ENCODE results near the gene MANEAL. TPM values are rescaled to one million over a fixed set of nuclear protein-coding genes. Genes with fewer than 3 reads are reported as not detected.

Gene MANEAL
- total RNA-seq, 3 donors from 2014 or later, result 4.0 to 5.0 (median 4.7) TPM

Other genes starting within 250 kb of the MANEAL start
- 10 to 100 TPM; 29.3 to 35.0 (median 30.4) TPM for gene SNIP1, start 239.6 kb upstream of the MANEAL start, total RNA-seq
- gene DNALI1, start 236.9 kb upstream of the MANEAL start, total RNA-seq, result not detected
- gene GNL2, start 197.9 kb upstream of the MANEAL start, total RNA-seq, result 100 to 1,000 TPM; 131 to 144 (median 137) TPM
- gene RSPO1, start 159.0 kb upstream of the MANEAL start, total RNA-seq, result not detected
- gene CDCA8, start 101.3 kb upstream of the MANEAL start, total RNA-seq, result 10 to 100 TPM in 2 of 3 donors, 1 to 10 TPM in 1; 7.7 to 12.2 (median 10.0) TPM
- gene EPHA10, start 28.7 kb upstream of the MANEAL start, total RNA-seq, result under 1 TPM; 0.13 to 0.71 (median 0.27) TPM
- 10 to 100 TPM; 54.0 to 59.2 (median 56.3) TPM for gene C1orf122, start 13.9 kb downstream of the MANEAL start, total RNA-seq
- 100 to 1,000 TPM; 178 to 187 (median 178) TPM for gene YRDC, start 14.4 kb downstream of the MANEAL start, total RNA-seq
- 10 to 100 TPM; 36.4 to 50.1 (median 49.1) TPM for gene MTF1, start 65.7 kb downstream of the MANEAL start, total RNA-seq
- gene INPP5B, start 153.2 kb downstream of the MANEAL start, total RNA-seq, result 10 to 100 TPM; 12.6 to 17.0 (median 15.5) TPM
- gene SF3A3, start 196.2 kb downstream of the MANEAL start, total RNA-seq, result 100 to 1,000 TPM; 130 to 133 (median 130) TPM
- gene FHL3, start 211.7 kb downstream of the MANEAL start, total RNA-seq, result 10 to 100 TPM; 15.9 to 33.8 (median 26.9) TPM
- gene UTP11, start 218.9 kb downstream of the MANEAL start, total RNA-seq, result 100 to 1,000 TPM; 103 to 105 (median 104) TPM

Measured in activated T-cell treated with anti-CD3 and anti-CD28 coated beads, Interleukin-2, amount 50 U/mL, for 4 hours (primary cell).